Liver (tissue), 9 donors: ENCODE results near the gene HBE1. TPM values are rescaled to one million over a fixed set of nuclear protein-coding genes. Genes with fewer than 3 reads are reported as not detected.

Source experiments
- DNase-seq: peaks from one replicate; pipeline ENCODE4 v3.0.0-alpha.2; 2017; ENCODE audit warnings: low spot score
- H3K27ac ChIP-seq, 2 donors: one replicate each; pipeline ENCODE4 v1.7.0; 2013; ENCODE audit warnings: inconsistent platforms in 2 of 2, low read length in 2 of 2, control low read depth in 1 of 2, low read depth in 1 of 2, mild to moderate bottlenecking in 1 of 2
- H3K27me3 ChIP-seq, 4 donors: one replicate each; pipeline versions ENCODE4 v1.6.1 to v1.7.0; 2013; ENCODE audit warnings: low read length in 3 of 4, inconsistent platforms in 1 of 4, mild to moderate bottlenecking in 1 of 4, moderate library complexity in 1 of 4; ENCODE audit not compliant: control insufficient read depth in 4 of 4, insufficient read depth in 4 of 4
- H3K36me3 ChIP-seq, 4 donors: one replicate each; pipeline versions ENCODE4 v1.6.1 to v1.7.0; 2013; ENCODE audit warnings: low read length in 3 of 4, mild to moderate bottlenecking in 3 of 4, low read depth in 1 of 4, moderate library complexity in 1 of 4; ENCODE audit not compliant: control insufficient read depth in 4 of 4, insufficient read depth in 3 of 4
- H3K4me1 ChIP-seq, 4 donors: one replicate each; pipeline versions ENCODE4 v1.6.1 to v1.7.0; 2013; ENCODE audit warnings: low read length in 3 of 4, mild to moderate bottlenecking in 3 of 4, moderate library complexity in 1 of 4; ENCODE audit not compliant: control insufficient read depth in 4 of 4, insufficient read depth in 4 of 4
- H3K4me3 ChIP-seq, 3 donors: one replicate each; pipeline versions ENCODE4 v1.6.1 to v1.7.0; 2013; ENCODE audit warnings: low read length in 3 of 3, control low read depth in 1 of 3, low read depth in 1 of 3, mild to moderate bottlenecking in 1 of 3
- H3K9ac ChIP-seq, 2 donors: one replicate each; pipeline ENCODE4 v1.7.0; 2013; ENCODE audit warnings: low read length in 2 of 2, mild to moderate bottlenecking in 2 of 2, moderate library complexity in 2 of 2, control low read depth in 1 of 2, low read depth in 1 of 2
- H3K9me3 ChIP-seq, 4 donors: one replicate each; pipeline versions ENCODE4 v1.6.1 to v1.7.0; 2013; ENCODE audit warnings: low read length in 3 of 4; ENCODE audit not compliant: control insufficient read depth in 4 of 4
- FOXA1 ChIP-seq: IDR thresholded peaks from 2 replicates; pipeline ENCODE4 v1.6.1; 2016; ENCODE audit warnings: antibody characterized with exemption
- FOXA2 ChIP-seq: IDR thresholded peaks from 2 replicates; pipeline ENCODE4 v1.6.1; 2016; ENCODE audit warnings: antibody characterized with exemption
- GABPA ChIP-seq, 2 donors: IDR thresholded peaks in 1 of 2; conservative IDR thresholded peaks in 1 of 2; 2 replicates each; pipeline ENCODE4 v1.6.1; 2016; ENCODE audit warnings: antibody characterized with exemption in 2 of 2, mild to moderate bottlenecking in 1 of 2, moderate library complexity in 1 of 2
- HNF4A ChIP-seq, 2 donors: conservative IDR thresholded peaks; 2 replicates each; pipeline ENCODE4 v1.6.1; 2016; ENCODE audit warnings: antibody characterized with exemption in 2 of 2, mild to moderate bottlenecking in 2 of 2
- JUND ChIP-seq, 2 donors: IDR thresholded peaks; 2 replicates each; pipeline ENCODE4 v1.6.1; 2016; ENCODE audit warnings: antibody characterized with exemption in 2 of 2
- NR2F2 ChIP-seq: IDR thresholded peaks from 2 replicates; pipeline ENCODE4 v1.6.1; 2016; ENCODE audit warnings: antibody characterized with exemption
- RAD21 ChIP-seq, 2 donors: IDR thresholded peaks; 2 replicates each; pipeline ENCODE4 v1.6.1; 2016; ENCODE audit warnings: antibody characterized with exemption in 2 of 2, mild to moderate bottlenecking in 2 of 2
- RXRA ChIP-seq, 2 donors: IDR thresholded peaks; 2 replicates each; pipeline ENCODE4 v1.6.1; 2017 to 2018; ENCODE audit warnings: antibody characterized with exemption in 2 of 2, mild to moderate bottlenecking in 1 of 2
- SP1 ChIP-seq: IDR thresholded peaks from 2 replicates; pipeline ENCODE4 v1.6.1; 2018; ENCODE audit warnings: antibody characterized with exemption, mild to moderate bottlenecking
- TAF1 ChIP-seq: conservative IDR thresholded peaks from 2 replicates; pipeline ENCODE4 v1.6.1; 2016; ENCODE audit warnings: antibody characterized with exemption, mild to moderate bottlenecking
- YY1 ChIP-seq: IDR thresholded peaks from 2 replicates; pipeline ENCODE4 v1.6.1; 2016; ENCODE audit warnings: antibody characterized with exemption, mild to moderate bottlenecking
- WGBS: extraction: QIAGEN DNeasy Blood & Tissue Kit; methylation state at CpG from one replicate; pipeline ENCODE4 v1.1.7; 2013; 5-methylcytosine and 5-hydroxymethylcytosine counted together
- polyA plus RNA-seq, 2 donors: library from polyadenylated mRNA; stranded (reverse) in 1 of 2; unstranded in 1 of 2; fragments of 200-250 nt in 1 of 2; fragments of >200 nt in 1 of 2; fragmentation: Nextera tagmentation in 1 of 2; extraction: Ambion mirVana in 1 of 2; gene quantifications; one replicate each; pipeline versions ENCODE4 v1.2.1 to v1.2.3, GENCODE V29; 2013 to 2015
- total RNA-seq, 2 donors: library from RNA; depleted of rRNA; stranded (reverse); fragments of >200 nt; gene quantifications; one replicate each; pipeline ENCODE4 v1.2.3, GENCODE V29; 2014
- TF ChIP-seq, protein P1 (sequence below): IDR thresholded peaks from 2 replicates; pipeline ENCODE4 v1.6.1; 2016; ENCODE audit warnings: antibody characterized with exemption
- TF ChIP-seq, protein P2 (sequence below): IDR thresholded peaks from 2 replicates; pipeline ENCODE4 v1.6.1; 2016; ENCODE audit warnings: antibody characterized with exemption, mild to moderate bottlenecking
- TF ChIP-seq, protein P3 (sequence below): IDR thresholded peaks from 2 replicates; pipeline ENCODE4 v1.6.1; 2016; ENCODE audit warnings: antibody characterized with exemption
- TF ChIP-seq, protein P4 (sequence below): IDR thresholded peaks from 2 replicates; pipeline ENCODE4 v1.6.1; 2016; ENCODE audit warnings: antibody characterized with exemption
- TF ChIP-seq, protein P5 (sequence below): fragments of 150-350 bp; IDR thresholded peaks from 2 replicates; pipeline ENCODE4 v1.5.1; 2017; ENCODE audit warnings: improper control_type of control experiment, low read depth, low read length; ENCODE audit not compliant: missing input control
- donor health status: healthy.
- donor health status: healthy.
- donor health status: healthy.
- donor health status: healthy.
- donor health status: healthy.

HBE1 gene
- total and polyA plus RNA-seq, 4 donors = 82.7 TPM; not detected in 3

DNA sequence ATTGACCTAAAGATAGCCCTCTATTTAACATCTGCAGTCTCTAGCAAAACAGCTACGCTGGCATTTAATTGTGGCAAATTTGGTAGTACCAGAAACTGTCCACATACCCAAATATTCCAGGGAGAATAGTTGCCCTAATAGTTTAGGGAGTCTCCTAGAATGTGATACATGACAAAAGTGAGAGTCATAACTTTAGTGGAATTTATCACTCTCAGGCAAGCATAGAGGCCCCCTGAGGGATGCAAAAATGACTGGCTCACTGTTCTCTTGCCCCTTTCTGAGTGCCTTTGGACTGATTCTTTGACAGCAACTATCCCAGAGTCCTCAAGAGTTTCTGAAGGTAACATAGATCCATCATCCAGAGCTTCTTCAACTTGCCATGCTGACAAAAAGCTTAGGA lies 34.3 kb upstream of the HBE1 start:
- no peaks in the 10 kb centered on the region for H3K4me1 ChIP-seq
- no peaks in the 10 kb centered on the region for H3K27me3 ChIP-seq
- TF ChIP-seq FOXA1 (no peak), JUND (IDR thresholded peaks at IDR 0.05) (no peak), TAF1 (no peak), YY1 (no peak), HNF4A (conservative IDR thresholded peaks at IDR 0.05) (no peak)
- TF ChIP-seq, protein P1, sequence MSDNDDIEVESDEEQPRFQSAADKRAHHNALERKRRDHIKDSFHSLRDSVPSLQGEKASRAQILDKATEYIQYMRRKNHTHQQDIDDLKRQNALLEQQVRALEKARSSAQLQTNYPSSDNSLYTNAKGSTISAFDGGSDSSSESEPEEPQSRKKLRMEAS = no peak
- TF ChIP-seq, protein P2, sequence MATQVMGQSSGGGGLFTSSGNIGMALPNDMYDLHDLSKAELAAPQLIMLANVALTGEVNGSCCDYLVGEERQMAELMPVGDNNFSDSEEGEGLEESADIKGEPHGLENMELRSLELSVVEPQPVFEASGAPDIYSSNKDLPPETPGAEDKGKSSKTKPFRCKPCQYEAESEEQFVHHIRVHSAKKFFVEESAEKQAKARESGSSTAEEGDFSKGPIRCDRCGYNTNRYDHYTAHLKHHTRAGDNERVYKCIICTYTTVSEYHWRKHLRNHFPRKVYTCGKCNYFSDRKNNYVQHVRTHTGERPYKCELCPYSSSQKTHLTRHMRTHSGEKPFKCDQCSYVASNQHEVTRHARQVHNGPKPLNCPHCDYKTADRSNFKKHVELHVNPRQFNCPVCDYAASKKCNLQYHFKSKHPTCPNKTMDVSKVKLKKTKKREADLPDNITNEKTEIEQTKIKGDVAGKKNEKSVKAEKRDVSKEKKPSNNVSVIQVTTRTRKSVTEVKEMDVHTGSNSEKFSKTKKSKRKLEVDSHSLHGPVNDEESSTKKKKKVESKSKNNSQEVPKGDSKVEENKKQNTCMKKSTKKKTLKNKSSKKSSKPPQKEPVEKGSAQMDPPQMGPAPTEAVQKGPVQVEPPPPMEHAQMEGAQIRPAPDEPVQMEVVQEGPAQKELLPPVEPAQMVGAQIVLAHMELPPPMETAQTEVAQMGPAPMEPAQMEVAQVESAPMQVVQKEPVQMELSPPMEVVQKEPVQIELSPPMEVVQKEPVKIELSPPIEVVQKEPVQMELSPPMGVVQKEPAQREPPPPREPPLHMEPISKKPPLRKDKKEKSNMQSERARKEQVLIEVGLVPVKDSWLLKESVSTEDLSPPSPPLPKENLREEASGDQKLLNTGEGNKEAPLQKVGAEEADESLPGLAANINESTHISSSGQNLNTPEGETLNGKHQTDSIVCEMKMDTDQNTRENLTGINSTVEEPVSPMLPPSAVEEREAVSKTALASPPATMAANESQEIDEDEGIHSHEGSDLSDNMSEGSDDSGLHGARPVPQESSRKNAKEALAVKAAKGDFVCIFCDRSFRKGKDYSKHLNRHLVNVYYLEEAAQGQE = no peak
- H3K9ac ChIP-seq = no peak overlapping the region
- no peak overlapping the region for H3K4me3 ChIP-seq
- no peak overlapping the region for H3K27ac ChIP-seq
- no peaks in the 10 kb centered on the region for H3K9me3 ChIP-seq
- no peaks in the 10 kb centered on the region for H3K36me3 ChIP-seq
- DNase-seq = no peak
- 94% methylated on average over 1 of the region's 1 CpG for WGBS

DNA sequence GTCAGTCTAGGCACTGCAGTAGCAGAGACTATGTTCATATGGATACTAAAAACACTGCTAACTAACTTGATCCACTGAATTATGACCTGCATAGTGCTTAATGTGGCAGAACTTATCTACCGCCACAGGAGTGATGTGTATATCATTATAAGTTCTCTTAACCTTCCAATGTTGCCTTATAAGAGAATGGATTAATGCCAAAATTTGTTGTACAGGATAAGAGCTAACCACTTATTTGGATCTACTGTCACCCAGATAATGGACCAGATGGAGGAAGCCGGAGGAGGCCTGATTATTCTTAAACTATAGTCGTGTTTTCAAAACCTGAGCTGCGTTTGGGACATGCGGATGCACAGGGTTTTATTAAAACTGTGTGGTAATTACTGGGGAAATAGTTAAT lies 33.9 kb upstream of the HBE1 start:
- Histone ChIP-seq H3K27me3 (no peaks in the 10 kb centered on the region), H3K4me3 (no peak overlapping the region), H3K9me3 (no peaks in the 10 kb centered on the region), H3K27ac (no peak overlapping the region), H3K9ac (no peak overlapping the region), H3K4me1 (no peaks in the 10 kb centered on the region), H3K36me3 (no peaks in the 10 kb centered on the region)
- TF ChIP-seq YY1 = no peak
- TF ChIP-seq FOXA2 = no peak
- TF ChIP-seq, protein P3, sequence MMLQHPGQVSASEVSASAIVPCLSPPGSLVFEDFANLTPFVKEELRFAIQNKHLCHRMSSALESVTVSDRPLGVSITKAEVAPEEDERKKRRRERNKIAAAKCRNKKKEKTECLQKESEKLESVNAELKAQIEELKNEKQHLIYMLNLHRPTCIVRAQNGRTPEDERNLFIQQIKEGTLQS = no peak
- no peak for TF ChIP-seq SP1
- TF ChIP-seq, protein P2 = no peak
- no peak for TF ChIP-seq FOXA1
- TF ChIP-seq, protein P4, sequence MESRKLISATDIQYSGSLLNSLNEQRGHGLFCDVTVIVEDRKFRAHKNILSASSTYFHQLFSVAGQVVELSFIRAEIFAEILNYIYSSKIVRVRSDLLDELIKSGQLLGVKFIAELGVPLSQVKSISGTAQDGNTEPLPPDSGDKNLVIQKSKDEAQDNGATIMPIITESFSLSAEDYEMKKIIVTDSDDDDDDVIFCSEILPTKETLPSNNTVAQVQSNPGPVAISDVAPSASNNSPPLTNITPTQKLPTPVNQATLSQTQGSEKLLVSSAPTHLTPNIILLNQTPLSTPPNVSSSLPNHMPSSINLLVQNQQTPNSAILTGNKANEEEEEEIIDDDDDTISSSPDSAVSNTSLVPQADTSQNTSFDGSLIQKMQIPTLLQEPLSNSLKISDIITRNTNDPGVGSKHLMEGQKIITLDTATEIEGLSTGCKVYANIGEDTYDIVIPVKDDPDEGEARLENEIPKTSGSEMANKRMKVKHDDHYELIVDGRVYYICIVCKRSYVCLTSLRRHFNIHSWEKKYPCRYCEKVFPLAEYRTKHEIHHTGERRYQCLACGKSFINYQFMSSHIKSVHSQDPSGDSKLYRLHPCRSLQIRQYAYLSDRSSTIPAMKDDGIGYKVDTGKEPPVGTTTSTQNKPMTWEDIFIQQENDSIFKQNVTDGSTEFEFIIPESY = no peak
- TF ChIP-seq, protein P1 = no peak
- no peak for TF ChIP-seq TAF1
- TF ChIP-seq GABPA (IDR thresholded peaks at IDR 0.05 in 1 of 2, conservative IDR thresholded peaks at IDR 0.05 in 1 of 2) = no peak
- TF ChIP-seq, protein P5, sequence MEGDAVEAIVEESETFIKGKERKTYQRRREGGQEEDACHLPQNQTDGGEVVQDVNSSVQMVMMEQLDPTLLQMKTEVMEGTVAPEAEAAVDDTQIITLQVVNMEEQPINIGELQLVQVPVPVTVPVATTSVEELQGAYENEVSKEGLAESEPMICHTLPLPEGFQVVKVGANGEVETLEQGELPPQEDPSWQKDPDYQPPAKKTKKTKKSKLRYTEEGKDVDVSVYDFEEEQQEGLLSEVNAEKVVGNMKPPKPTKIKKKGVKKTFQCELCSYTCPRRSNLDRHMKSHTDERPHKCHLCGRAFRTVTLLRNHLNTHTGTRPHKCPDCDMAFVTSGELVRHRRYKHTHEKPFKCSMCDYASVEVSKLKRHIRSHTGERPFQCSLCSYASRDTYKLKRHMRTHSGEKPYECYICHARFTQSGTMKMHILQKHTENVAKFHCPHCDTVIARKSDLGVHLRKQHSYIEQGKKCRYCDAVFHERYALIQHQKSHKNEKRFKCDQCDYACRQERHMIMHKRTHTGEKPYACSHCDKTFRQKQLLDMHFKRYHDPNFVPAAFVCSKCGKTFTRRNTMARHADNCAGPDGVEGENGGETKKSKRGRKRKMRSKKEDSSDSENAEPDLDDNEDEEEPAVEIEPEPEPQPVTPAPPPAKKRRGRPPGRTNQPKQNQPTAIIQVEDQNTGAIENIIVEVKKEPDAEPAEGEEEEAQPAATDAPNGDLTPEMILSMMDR = no peak
- TF ChIP-seq RXRA (IDR thresholded peaks at IDR 0.05) = no peak
- no peak for TF ChIP-seq NR2F2
- TF ChIP-seq JUND (IDR thresholded peaks at IDR 0.05) = no peak
- TF ChIP-seq RAD21 (IDR thresholded peaks at IDR 0.05) = no peak
- 75% methylated on average over 5 of the region's 5 CpGs for WGBS
- no peak for DNase-seq
